Activated CD4-positive, alpha-beta memory T cell treated with anti-CD3 and anti-CD28 coated beads, Interleukin-2, amount 10 ng/mL, durations not matched to agents 7 days and 5 days (primary cell): ENCODE results near the gene DYNLL1. TPM values are rescaled to one million over a fixed set of nuclear protein-coding genes. Genes with fewer than 3 reads are reported as not detected.

Source experiments
- CTCF ChIA-PET: fragments of 350-600 bp; sonication (Branson Sonifier 250); formaldehyde crosslinking; loops from one replicate; lab custom pipeline; 2021; ENCODE audit warnings: antibody characterized with exemption, inconsistent platforms; lab: Charles Lee
- POLR2A ChIA-PET: fragments of 350-600 bp; sonication (Branson Sonifier 250); formaldehyde crosslinking; loops from one replicate; lab custom pipeline; 2021; ENCODE audit warnings: antibody characterized with exemption; lab: Charles Lee
- DNase-seq: peaks from one replicate; pipeline ENCODE4 v3.0.0-alpha.2; 2020
- H3K27ac Mint-ChIP-seq: one replicate; pipeline ENCODE4 v1.8.0; 2021; ENCODE audit warnings: mild to moderate bottlenecking, mixed read lengths
- H3K27me3 Mint-ChIP-seq: one replicate; pipeline ENCODE4 v1.8.0; 2021; ENCODE audit warnings: mixed read lengths
- H3K36me3 Mint-ChIP-seq: one replicate; pipeline ENCODE4 v1.8.0; 2021; ENCODE audit warnings: low read depth, mixed read lengths
- H3K4me1 Mint-ChIP-seq: one replicate; pipeline ENCODE4 v1.8.0; 2021; ENCODE audit warnings: mixed read lengths
- H3K4me3 Mint-ChIP-seq: one replicate; pipeline ENCODE4 v1.8.0; 2021; ENCODE audit warnings: mild to moderate bottlenecking, mixed read lengths
- H3K9me3 Mint-ChIP-seq: one replicate; pipeline ENCODE4 v1.8.0; 2021; ENCODE audit warnings: mixed read lengths
- total RNA-seq, 2 experiments: library from RNA; stranded (reverse); gene quantifications; one replicate each; pipeline ENCODE4 v1.2.3, GENCODE V29; 2021

The DYNLL1 gene
- total RNA-seq, 2 experiments from 2014 or later = 209 to 216 TPM

GRCh38 chr12:120465756-120466155 is 30.2 kb upstream of the DYNLL1 start:
- no peak for DNase-seq
- Mint-ChIP-seq H3K4me3 (no peak overlapping the region), H3K27me3 (no peaks in the 10 kb centered on the region), H3K4me1 (peaks cover 35% of the 10 kb centered on the region), H3K9me3 (no peaks in the 10 kb centered on the region), H3K36me3 (peaks cover 58% of the 10 kb centered on the region), H3K27ac (no peak overlapping the region)
- CTCF ChIA-PET = interaction anchor here (1.3 to 2.1 kb wide), 5 partner anchors 9 to 152 kb away, joined by 3 to 21 read pairs (median 9); no protein-coding TSS in a partner anchor
- POLR2A ChIA-PET = interaction anchor here (1.1 to 4.6 kb wide), 3 partner anchors 9 to 30 kb away, joined by 3 to 27 read pairs (median 9); partner anchors contain the start of gene DYNLL1

- no peaks in the 10 kb centered on the region for H3K9me3 Mint-ChIP-seq
- H3K4me1 Mint-ChIP-seq = peaks cover 40% of the 10 kb centered on the region
- CTCF ChIA-PET = interaction anchor here (0.6 to 3.6 kb wide), 14 partner anchors 8 to 626 kb away, joined by 3 to 21 read pairs (median 4); partner anchors contain the start of genes POP5 and SIRT4
- peak; percentile 58 for DNase-seq
- H3K27ac Mint-ChIP-seq = no peak overlapping the region
- H3K4me3 Mint-ChIP-seq = peak overlapping the region; percentile 15
- no peaks in the 10 kb centered on the region for H3K27me3 Mint-ChIP-seq
- peaks cover 55% of the 10 kb centered on the region for H3K36me3 Mint-ChIP-seq
- POLR2A ChIA-PET = interaction anchor here (0.9 to 4.6 kb wide), 6 partner anchors 10 to 438 kb away, joined by 3 to 27 read pairs (median 7); partner anchors contain the start of genes DYNLL1, POP5 and SPPL3
Measured at GRCh38 chr12:120466560-120467315, 29.2 kb upstream of the DYNLL1 start.

- Mint-ChIP-seq H3K27ac (no peak overlapping the region), H3K36me3 (peaks cover 48% of the 10 kb centered on the region)
- POLR2A ChIA-PET = interaction anchor here (0.7 to 4.6 kb wide), 7 partner anchors 28 to 176 kb away, joined by 3 to 31 read pairs (median 11); partner anchors contain the start of genes COX6A1, DYNLL1, POP5 and RNU4-1
Measured at GRCh38 chr12:120467439-120467838, 28.5 kb upstream of the DYNLL1 start.

DNA sequence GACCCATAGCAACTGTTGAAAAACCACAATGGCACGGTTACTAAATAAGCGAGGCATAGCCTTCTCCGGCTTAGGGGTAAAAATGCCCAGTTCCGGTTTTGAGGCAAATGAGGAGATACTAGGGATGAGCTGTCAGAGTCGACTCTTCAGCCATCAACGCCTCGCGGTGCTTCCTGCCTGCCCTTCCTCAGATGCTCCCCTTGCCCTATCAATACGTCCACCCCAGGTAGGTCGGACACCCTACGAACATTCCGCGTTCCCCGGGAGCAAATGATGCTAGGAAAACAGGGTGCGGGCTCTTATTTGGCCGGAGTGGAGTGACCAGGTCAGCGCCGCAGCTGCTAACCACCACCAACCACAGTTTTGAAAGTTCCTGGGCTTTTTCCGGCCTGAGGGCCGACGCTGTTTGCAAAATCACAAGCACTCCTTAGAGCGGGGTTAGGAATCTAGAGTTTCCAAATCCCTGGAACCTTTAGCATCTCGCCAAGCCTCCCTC is 27.5 kb upstream of the DYNLL1 start:
- H3K4me3 Mint-ChIP-seq = peak overlapping the region; percentile 93
- POLR2A ChIA-PET = interaction anchor here (0.7 to 4.6 kb wide), 21 partner anchors 9 to 237 kb away, joined by 3 to 31 read pairs (median 8); partner anchors contain the start of genes COQ5, COX6A1, DYNLL1 and GATC
- H3K27me3 Mint-ChIP-seq = no peaks in the 10 kb centered on the region

More at GRCh38 chr12:120467439-120467838, 28.5 kb upstream of the DYNLL1 start:
- Mint-ChIP-seq H3K4me1 (peaks cover 42% of the 10 kb centered on the region), H3K9me3 (no peaks in the 10 kb centered on the region), H3K4me3 (peak overlapping the region; percentile 93), H3K27me3 (no peaks in the 10 kb centered on the region)
- CTCF ChIA-PET = interaction anchor here (0.6 to 3.6 kb wide), 11 partner anchors 9 to 170 kb away, joined by 3 to 21 read pairs (median 6); partner anchors contain the start of genes COX6A1 and POP5
- no peak for DNase-seq

GRCh38 chr12:120468821-120469449 is 27.0 kb upstream of the DYNLL1 start:
- Mint-ChIP-seq H3K27ac (peak overlapping the region; percentile 84), H3K27me3 (peaks cover 2% of the 10 kb centered on the region), H3K4me1 (peaks cover 45% of the 10 kb centered on the region), H3K4me3 (peak overlapping the region; percentile 93), H3K9me3 (no peaks in the 10 kb centered on the region), H3K36me3 (peaks cover 35% of the 10 kb centered on the region)
- ChIA-PET POLR2A (interaction anchor here (0.7 to 4.6 kb wide), 25 partner anchors 10 to 238 kb away, joined by 3 to 31 read pairs (median 6); partner anchors contain the start of genes COQ5, COX6A1, DYNLL1 and GATC), CTCF (interaction anchor here (0.8 to 3.6 kb wide), 21 partner anchors 11 to 268 kb away, joined by 3 to 33 read pairs (median 7); partner anchors contain the start of genes COX6A1, DYNLL1, POP5 and RPLP0)
- DNase-seq = no peak

More for the DNA sequence above, 27.5 kb upstream of the DYNLL1 start:
- H3K9me3 Mint-ChIP-seq = no peaks in the 10 kb centered on the region
- peak; percentile 30 for DNase-seq
- CTCF ChIA-PET = interaction anchor here (0.8 to 3.6 kb wide), 14 partner anchors 11 to 166 kb away, joined by 3 to 33 read pairs (median 7); partner anchors contain the start of genes COX6A1, POP5 and SIRT4
- H3K4me1 Mint-ChIP-seq = peaks cover 45% of the 10 kb centered on the region
- peaks cover 41% of the 10 kb centered on the region for H3K36me3 Mint-ChIP-seq
- peak overlapping the region; percentile 84 for H3K27ac Mint-ChIP-seq

GRCh38 chr12:120469450-120470149 is 26.3 kb upstream of the DYNLL1 start, which contains the start of gene SRSF9:
SRSF9 (minus strand) TSS chr12:120469748; CDS start chr12:120469609, 139 bp downstream.
- peaks cover 47% of the 10 kb centered on the region for H3K4me1 Mint-ChIP-seq
- ChIA-PET CTCF (interaction anchor here (0.6 to 3.6 kb wide), 24 partner anchors 12 to 269 kb away, joined by 3 to 33 read pairs (median 7); partner anchors contain the start of genes COX6A1, DYNLL1, POP5 and RPLP0), POLR2A (interaction anchor here (0.6 to 4.6 kb wide), 25 partner anchors 10 to 269 kb away, joined by 3 to 31 read pairs (median 6); partner anchors contain the start of genes COQ5, COX6A1, DYNLL1 and GATC)

DNA sequence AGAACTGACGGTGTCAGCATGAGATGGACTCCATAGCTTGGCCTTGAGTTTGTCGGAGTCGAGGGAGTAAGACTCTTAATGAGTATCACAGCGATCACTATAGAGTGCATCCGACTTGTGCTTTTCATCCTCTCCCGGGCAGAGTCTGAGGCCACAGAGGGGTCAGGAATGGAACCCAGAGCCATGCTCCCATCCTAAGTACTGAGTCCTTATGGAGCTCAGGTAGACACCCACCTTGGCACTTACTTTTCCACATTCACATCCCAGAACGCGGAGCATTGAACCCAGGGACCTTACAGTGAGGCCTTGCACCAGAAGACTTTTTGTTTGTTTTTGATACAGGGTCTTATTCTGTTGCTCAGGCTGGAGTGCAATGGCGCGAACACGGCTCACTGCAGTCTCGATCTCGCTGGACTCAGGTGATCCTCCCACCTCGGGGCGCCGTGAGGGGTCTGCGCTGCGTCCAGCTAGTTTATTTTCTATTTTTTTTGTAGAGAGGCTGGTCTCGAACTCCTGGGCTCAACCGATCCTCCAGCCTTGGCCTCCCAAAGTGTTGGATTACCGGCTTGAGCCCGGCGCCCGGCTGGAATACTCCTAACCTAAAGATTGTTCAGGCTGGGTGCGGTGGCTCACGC is 25.6 kb upstream of the DYNLL1 start:
- peak overlapping the region; percentile 93 for H3K4me3 Mint-ChIP-seq
- DNase-seq = no peak
- H3K36me3 Mint-ChIP-seq = peaks cover 22% of the 10 kb centered on the region
- H3K27ac Mint-ChIP-seq = peak overlapping the region; percentile 71
- H3K27me3 Mint-ChIP-seq = peaks cover 2% of the 10 kb centered on the region
- no peaks in the 10 kb centered on the region for H3K9me3 Mint-ChIP-seq
- peaks cover 48% of the 10 kb centered on the region for H3K4me1 Mint-ChIP-seq
- POLR2A ChIA-PET = interaction anchor here (0.6 to 4.6 kb wide), 12 partner anchors 9 to 178 kb away, joined by 3 to 31 read pairs (median 9); partner anchors contain the start of genes COX6A1, DYNLL1, POP5 and RNU4-1
- CTCF ChIA-PET = interaction anchor here (0.6 to 3.6 kb wide), 18 partner anchors 11 to 269 kb away, joined by 3 to 33 read pairs (median 8); partner anchors contain the start of genes COX6A1, DYNLL1, POP5 and RPLP0

More at GRCh38 chr12:120469450-120470149, 26.3 kb upstream of the DYNLL1 start, which contains the start of gene SRSF9:
- Mint-ChIP-seq H3K27me3 (peaks cover 2% of the 10 kb centered on the region), H3K9me3 (no peaks in the 10 kb centered on the region), H3K36me3 (peaks cover 29% of the 10 kb centered on the region), H3K4me3 (peak within 1 kb of the TSS; percentile 93), H3K27ac (peak within 1 kb of the TSS; percentile 84)
- DNase-seq = peak; percentile 97

- no peak for DNase-seq
- H3K4me3 Mint-ChIP-seq = no peak overlapping the region
- peaks cover 2% of the 10 kb centered on the region for H3K27me3 Mint-ChIP-seq
- peaks cover 28% of the 10 kb centered on the region for H3K4me1 Mint-ChIP-seq
- no peaks in the 10 kb centered on the region for H3K9me3 Mint-ChIP-seq
- CTCF ChIA-PET = interaction anchor here (1.7 kb wide), 1 partner anchor 24 kb away, joined by 7 read pairs; no protein-coding TSS in a partner anchor
- H3K27ac Mint-ChIP-seq = no peak overlapping the region
- POLR2A ChIA-PET = interaction anchor here (1.5 to 1.8 kb wide), 2 partner anchors 24 to 180 kb away, joined by 8 to 9 read pairs; partner anchors contain the start of genes DYNLL1, RNU4-1 and RNU4-2
- peaks cover 9% of the 10 kb centered on the region for H3K36me3 Mint-ChIP-seq
Measured at GRCh38 chr12:120472521-120472920, 23.4 kb upstream of the DYNLL1 start.

- Mint-ChIP-seq H3K9me3 (no peaks in the 10 kb centered on the region), H3K4me1 (peaks cover 20% of the 10 kb centered on the region), H3K36me3 (no peaks in the 10 kb centered on the region), H3K4me3 (no peak overlapping the region), H3K27me3 (peaks cover 2% of the 10 kb centered on the region), H3K27ac (no peak overlapping the region)
- ChIA-PET CTCF (interaction anchor here (0.6 to 1.7 kb wide), 3 partner anchors 10 to 551 kb away, joined by 3 to 7 read pairs (median 5); no protein-coding TSS in a partner anchor), POLR2A (interaction anchor here (0.6 to 1.1 kb wide), 3 partner anchors 17 to 54 kb away, joined by 3 to 4 read pairs (median 4); no protein-coding TSS in a partner anchor)
- no peak for DNase-seq
Measured at GRCh38 chr12:120473807-120474615, 21.9 kb upstream of the DYNLL1 start.

DNA sequence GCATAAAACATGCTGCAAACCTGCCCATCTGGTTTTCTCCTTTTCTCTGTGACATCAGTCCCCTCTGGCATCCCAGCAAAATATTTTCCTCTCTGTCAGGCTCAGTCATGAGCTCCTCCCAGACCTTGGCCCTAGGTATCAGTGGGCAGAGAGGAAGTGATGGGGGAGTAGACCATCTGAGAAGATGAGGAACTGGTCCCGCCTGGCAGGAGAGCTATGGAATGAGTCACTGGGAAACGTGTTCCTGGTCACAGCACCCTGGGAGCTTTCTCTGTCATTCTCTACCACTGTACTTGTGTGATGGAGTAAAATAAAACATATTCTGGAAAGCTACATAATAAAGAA is 21.3 kb upstream of the DYNLL1 start:
- DNase-seq = no peak
- no peaks in the 10 kb centered on the region for H3K9me3 Mint-ChIP-seq
- H3K27ac Mint-ChIP-seq = no peak overlapping the region
- ChIA-PET POLR2A (interaction anchor here (0.6 to 1.7 kb wide), 4 partner anchors 18 to 53 kb away, joined by 3 to 6 read pairs (median 4); partner anchors contain the start of gene DYNLL1), CTCF (interaction anchor here (1.3 to 1.4 kb wide), 2 partner anchors 11 to 60 kb away, joined by 3 to 5 read pairs; a partner anchor contains a TSS)
- H3K4me1 Mint-ChIP-seq = peaks cover 22% of the 10 kb centered on the region
- H3K4me3 Mint-ChIP-seq = no peak overlapping the region
- peaks cover 2% of the 10 kb centered on the region for H3K27me3 Mint-ChIP-seq
- no peaks in the 10 kb centered on the region for H3K36me3 Mint-ChIP-seq
